Uterus (tissue), 4 donors: ENCODE data around the gene SMOC1. TPM values are rescaled to one million over a fixed set of nuclear protein-coding genes. Genes with fewer than 3 reads are reported as not detected.
A peak's percentile ranks its signal among the peaks of the same experiment; 100 is the strongest.

ENCODE experiments used
- DNase-seq, 2 donors: peaks; one replicate each; pipeline ENCODE4 v3.0.0-alpha.2; 2019 to 2020
- H3K27ac ChIP-seq, 2 donors: fragments of 200-600 bp; sonication (generic); 1 replicate in 1 of 2; 2 replicates in 1 of 2; pipeline ENCODE4 v1.5.1; 2016 to 2018
- H3K27me3 ChIP-seq, 2 donors: fragments of 200-600 bp; sonication (generic); one replicate each; pipeline ENCODE4 v1.5.1; 2018 to 2019; ENCODE audit warnings: control low read depth in 1 of 2
- H3K36me3 ChIP-seq, 2 donors: fragments of 200-600 bp; sonication (generic); one replicate each; pipeline ENCODE4 v1.5.1; 2019; ENCODE audit warnings: control low read depth in 1 of 2
- H3K4me1 ChIP-seq, 2 donors: fragments of 200-600 bp; sonication (generic); one replicate each; pipeline ENCODE4 v1.5.1; 2018 to 2019; ENCODE audit warnings: control low read depth in 1 of 2
- H3K4me3 ChIP-seq, 2 donors: fragments of 200-600 bp; sonication (generic); 1 replicate in 1 of 2; 2 replicates in 1 of 2; pipeline ENCODE4 v1.5.1; 2018 to 2019; ENCODE audit warnings: mild to moderate bottlenecking in 1 of 2
- H3K9me3 ChIP-seq, 2 donors: fragments of 200-600 bp; sonication (generic); one replicate each; pipeline ENCODE4 v1.5.1; 2019; ENCODE audit warnings: control low read depth in 1 of 2
- POLR2A ChIP-seq, 2 donors: fragments of 450-650 bp; IDR thresholded peaks; one replicate each; pipeline ENCODE4 v1.6.1; 2016; ENCODE audit warnings: antibody characterized with exemption in 2 of 2, mild to moderate bottlenecking in 1 of 2, moderate library complexity in 1 of 2
- intact Hi-C: fragments of 100-400 bp; cut with DNase I; formaldehyde crosslinking; loops from one replicate; pipeline ENCODE4 v1.15.1; 2023; ENCODE audit warnings: low total_unique reads
- total RNA-seq, 4 donors: library from RNA; depleted of rRNA in 3 of 4; stranded (reverse); fragments of >200 nt in 3 of 4; gene quantifications; one replicate each; pipeline versions ENCODE4 v1.1.0 to v1.2.4, GENCODE V29; 2014 to 2023
- TF ChIP-seq, protein P1 (sequence below), 4 experiments: fragments of 200-600 bp in 2 of 4; fragments of 450-650 bp in 2 of 4; sonication (generic) in 2 of 4; IDR thresholded peaks; one replicate each; pipeline ENCODE4 v1.5.1; 2016 to 2019; ENCODE audit warnings: antibody characterized with exemption in 4 of 4, mild to moderate bottlenecking in 2 of 4, moderate library complexity in 1 of 4
- donor health status: DM: yes; HTN: yes; CAD: no.

The SMOC1 gene
- total RNA-seq, 4 donors from 2014 or later, result 0.59 to 2.1 (median 2.0) TPM; not detected in 1

DNA sequence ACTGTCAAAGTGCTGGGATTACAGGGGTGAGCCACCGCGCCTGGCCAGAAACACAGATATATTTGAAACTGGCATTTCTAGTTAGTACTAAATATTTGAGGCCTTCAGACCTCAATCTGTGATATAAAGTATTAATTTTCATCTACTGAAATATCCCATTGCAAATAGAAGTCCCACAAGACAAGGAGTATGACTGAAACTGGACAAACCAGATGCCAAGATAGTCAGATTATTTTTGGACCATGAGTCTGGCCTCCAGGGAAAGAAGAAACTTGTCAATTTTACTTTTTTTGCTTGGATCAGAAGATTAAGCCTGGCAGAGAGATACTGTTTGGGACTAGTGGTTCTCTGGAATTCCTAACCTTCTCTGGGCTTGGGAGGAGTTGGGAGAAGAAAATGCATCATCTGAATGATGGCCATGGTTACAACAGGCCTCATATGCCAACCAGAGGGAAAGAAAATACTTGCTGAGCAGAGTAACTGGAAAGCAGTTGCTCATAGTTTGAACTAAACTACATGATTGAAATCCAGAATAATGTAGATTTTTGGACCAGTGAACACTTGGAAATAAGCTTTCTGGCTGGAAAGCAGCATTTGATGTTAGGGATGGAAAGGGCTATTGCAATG lies 2.9 kb upstream of the SMOC1 start:
- Histone ChIP-seq H3K27me3 (no peaks in the 10 kb centered on the region), H3K4me1 (no peaks in the 10 kb centered on the region), H3K27ac (no peak overlapping the region), H3K4me3 (no peak overlapping the region), H3K36me3 (no peaks in the 10 kb centered on the region), H3K9me3 (no peaks in the 10 kb centered on the region)
- DNase-seq, result no peak
- intact Hi-C loops, result no loop called here
- TF ChIP-seq, protein P1, sequence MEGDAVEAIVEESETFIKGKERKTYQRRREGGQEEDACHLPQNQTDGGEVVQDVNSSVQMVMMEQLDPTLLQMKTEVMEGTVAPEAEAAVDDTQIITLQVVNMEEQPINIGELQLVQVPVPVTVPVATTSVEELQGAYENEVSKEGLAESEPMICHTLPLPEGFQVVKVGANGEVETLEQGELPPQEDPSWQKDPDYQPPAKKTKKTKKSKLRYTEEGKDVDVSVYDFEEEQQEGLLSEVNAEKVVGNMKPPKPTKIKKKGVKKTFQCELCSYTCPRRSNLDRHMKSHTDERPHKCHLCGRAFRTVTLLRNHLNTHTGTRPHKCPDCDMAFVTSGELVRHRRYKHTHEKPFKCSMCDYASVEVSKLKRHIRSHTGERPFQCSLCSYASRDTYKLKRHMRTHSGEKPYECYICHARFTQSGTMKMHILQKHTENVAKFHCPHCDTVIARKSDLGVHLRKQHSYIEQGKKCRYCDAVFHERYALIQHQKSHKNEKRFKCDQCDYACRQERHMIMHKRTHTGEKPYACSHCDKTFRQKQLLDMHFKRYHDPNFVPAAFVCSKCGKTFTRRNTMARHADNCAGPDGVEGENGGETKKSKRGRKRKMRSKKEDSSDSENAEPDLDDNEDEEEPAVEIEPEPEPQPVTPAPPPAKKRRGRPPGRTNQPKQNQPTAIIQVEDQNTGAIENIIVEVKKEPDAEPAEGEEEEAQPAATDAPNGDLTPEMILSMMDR (IDR thresholded peaks at IDR 0.05), result no peak
- no peak for TF ChIP-seq POLR2A (IDR thresholded peaks at IDR 0.05)

DNA sequence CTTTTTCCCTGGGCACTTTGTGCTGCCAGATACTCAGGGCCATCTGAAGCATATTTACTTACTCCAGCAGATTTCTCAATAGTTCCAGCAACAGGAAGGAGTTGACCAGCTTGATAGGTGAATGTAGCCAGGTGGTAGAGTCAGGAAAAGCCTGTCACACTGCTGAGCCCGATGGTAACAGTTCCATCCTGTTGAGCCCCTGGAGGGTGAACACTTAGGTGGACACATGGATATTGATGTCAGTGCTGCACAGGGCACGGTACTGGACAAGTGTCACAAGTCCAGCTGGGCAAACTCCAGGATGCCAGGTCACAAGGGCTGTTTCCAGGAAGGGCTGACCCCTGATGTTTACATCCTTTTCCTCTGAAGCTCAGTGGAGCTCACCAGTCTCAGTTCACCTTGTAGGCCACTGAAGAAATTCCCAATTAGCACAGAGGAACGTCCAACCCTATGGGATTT lies 2.3 kb upstream of the SMOC1 start:
- DNase-seq, result peak in 1 of 2 donors; percentile 28
- Histone ChIP-seq H3K9me3 (no peaks in the 10 kb centered on the region), H3K4me1 (no peaks in the 10 kb centered on the region), H3K36me3 (no peaks in the 10 kb centered on the region), H3K27ac (no peak overlapping the region), H3K27me3 (no peaks in the 10 kb centered on the region), H3K4me3 (no peak overlapping the region)
- intact Hi-C loops, result no loop called here
- TF ChIP-seq POLR2A (IDR thresholded peaks at IDR 0.05), result no peak
- TF ChIP-seq, protein P1 (IDR thresholded peaks at IDR 0.05), result no peak

DNA sequence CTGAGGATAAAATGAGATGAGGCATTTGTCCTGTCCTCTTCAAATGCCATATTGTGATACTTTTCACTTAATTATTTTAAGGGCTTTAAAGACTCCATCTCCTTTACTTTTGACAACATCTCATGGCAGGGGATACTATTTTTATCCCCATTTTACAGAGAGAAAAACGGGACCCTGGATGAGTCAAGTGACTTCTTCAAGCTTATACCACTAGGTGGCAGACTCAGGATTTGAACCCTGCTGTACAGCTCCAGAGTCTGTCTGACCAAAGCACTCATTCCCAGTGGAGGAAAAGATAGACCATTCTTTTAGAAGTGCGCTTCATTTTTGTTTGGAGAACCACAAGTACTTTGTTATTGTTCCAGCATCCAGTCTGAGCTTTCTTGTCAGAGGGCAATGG lies 1.7 kb upstream of the SMOC1 start:
- H3K9me3 ChIP-seq, result no peaks in the 10 kb centered on the region
- no peaks in the 10 kb centered on the region for H3K27me3 ChIP-seq
- TF ChIP-seq POLR2A (IDR thresholded peaks at IDR 0.05), result no peak
- TF ChIP-seq, protein P1 (IDR thresholded peaks at IDR 0.05), result no peak
- intact Hi-C loops, result no loop called here
- H3K4me3 ChIP-seq, result no peak overlapping the region
- H3K4me1 ChIP-seq, result no peaks in the 10 kb centered on the region
- H3K27ac ChIP-seq, result no peak overlapping the region
- no peak for DNase-seq
- no peaks in the 10 kb centered on the region for H3K36me3 ChIP-seq

DNA sequence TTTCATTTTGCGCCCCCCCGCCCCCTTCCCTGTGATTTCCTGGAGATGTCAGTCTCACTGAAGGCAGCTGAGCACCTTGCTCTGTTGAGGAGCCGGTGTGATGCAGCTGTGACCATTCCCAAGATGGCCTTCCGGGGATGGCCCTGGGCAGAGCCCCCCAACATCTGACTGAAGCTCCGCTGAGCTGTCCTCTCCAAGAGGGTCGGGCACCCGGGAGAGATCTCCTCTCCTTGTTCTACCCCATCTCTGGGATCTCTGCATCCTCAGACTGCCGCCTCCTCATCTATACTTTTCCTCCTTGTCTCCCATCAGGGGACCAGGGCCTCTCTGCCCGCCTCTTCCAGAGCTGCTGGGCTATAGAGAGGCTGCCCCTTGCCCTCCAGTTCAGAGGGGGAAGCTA lies 965 bp upstream of the SMOC1 start:
- intact Hi-C loops, result no loop called here
- H3K4me1 ChIP-seq, result no peaks in the 10 kb centered on the region
- H3K36me3 ChIP-seq, result no peaks in the 10 kb centered on the region
- TF ChIP-seq POLR2A (IDR thresholded peaks at IDR 0.05), result no peak
- TF ChIP-seq, protein P1 (IDR thresholded peaks at IDR 0.05), result no peak
- no peaks in the 10 kb centered on the region for H3K27me3 ChIP-seq
- DNase-seq, result no peak
- H3K27ac ChIP-seq, result no peak overlapping the region
- H3K9me3 ChIP-seq, result no peaks in the 10 kb centered on the region
- H3K4me3 ChIP-seq, result no peak overlapping the region

DNA sequence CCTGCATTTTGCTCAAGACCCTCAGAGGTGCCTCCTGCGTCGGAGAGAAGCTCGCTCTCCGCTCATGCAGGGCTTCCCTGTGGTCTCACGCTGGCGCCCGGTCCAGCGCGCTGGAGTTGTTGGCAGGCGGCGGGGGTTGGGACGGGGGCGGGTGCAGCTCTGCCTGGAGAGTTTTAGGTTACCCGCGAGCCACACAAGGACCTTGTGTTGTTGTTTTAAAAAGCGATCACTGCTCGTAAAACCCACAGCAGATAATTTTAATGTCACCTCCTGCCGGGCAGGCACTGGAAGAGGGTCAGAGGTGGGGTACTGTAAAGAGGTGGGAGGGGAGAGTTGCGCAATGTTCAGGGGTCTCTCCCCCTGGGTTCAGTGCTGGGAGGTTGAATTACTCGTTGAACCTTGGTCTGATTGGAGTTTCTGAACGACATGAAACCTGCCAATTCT lies 850 bp downstream of the SMOC1 start:
- H3K4me1 ChIP-seq, result no peaks in the 10 kb centered on the region
- no peaks in the 10 kb centered on the region for H3K27me3 ChIP-seq
- intact Hi-C loops, result no loop called here
- H3K9me3 ChIP-seq, result no peaks in the 10 kb centered on the region
- H3K4me3 ChIP-seq, result no peak overlapping the region
- no peak overlapping the region for H3K27ac ChIP-seq
- H3K36me3 ChIP-seq, result no peaks in the 10 kb centered on the region
- TF ChIP-seq POLR2A (IDR thresholded peaks at IDR 0.05), result no peak
- TF ChIP-seq, protein P1 (IDR thresholded peaks at IDR 0.05), result no peak
- DNase-seq, result no peak
